HG03342 (cell line): Measurements from ENCODE around the gene AXL.
"Not testable (repeated sequence)": the region's sequence is repeated elsewhere in the genome, so short reads cannot be mapped to it uniquely, and the experiment has no call there.

Experiments
- ATAC-seq: cut with Tn5 transposase; IDR thresholded peaks from one replicate; pipeline ENCODE4 v1.9.1; 2021; ENCODE audit warnings: mild to moderate bottlenecking, moderate library complexity; ENCODE audit not compliant: unreplicated experiment

Gene AXL

GRCh38 chr19:41269055-41269454 lies 50.0 kb downstream of the AXL start:
- ATAC-seq = no peak

- ATAC-seq = no peak
Observed at GRCh38 chr19:41269571-41269970, 50.5 kb downstream of the AXL start.

- ATAC-seq = no peak
Observed at GRCh38 chr19:41273076-41273475, 54.1 kb downstream of the AXL start.

- no peak for ATAC-seq
Observed at GRCh38 chr19:41274802-41275201, 55.8 kb downstream of the AXL start.

- no peak for ATAC-seq
Observed at GRCh38 chr19:41276231-41276630, 57.2 kb downstream of the AXL start.

GRCh38 chr19:41278478-41278877 lies 59.5 kb downstream of the AXL start:
- ATAC-seq = no peak

GRCh38 chr19:41288673-41289530 lies 69.9 kb downstream of the AXL start:
- no peak for ATAC-seq

GRCh38 chr19:41289814-41290213 lies 70.8 kb downstream of the AXL start:
- ATAC-seq = not testable (repeated sequence)

- ATAC-seq = no peak
Observed at GRCh38 chr19:41294393-41294792, 75.4 kb downstream of the AXL start.

- ATAC-seq = no peak
Observed at GRCh38 chr19:41295499-41295898, 76.5 kb downstream of the AXL start.

GRCh38 chr19:41296433-41296871 lies 77.4 kb downstream of the AXL start:
- ATAC-seq = no peak

- peak; percentile 69 for ATAC-seq
Observed at GRCh38 chr19:41297628-41298347, 78.8 kb downstream of the AXL start.

GRCh38 chr19:41298348-41298964 lies 79.4 kb downstream of the AXL start:
- ATAC-seq = peak; percentile 38

- no peak for ATAC-seq
Observed at GRCh38 chr19:41299046-41299754, 80.2 kb downstream of the AXL start.

GRCh38 chr19:41299755-41300089 lies 80.7 kb downstream of the AXL start:
- ATAC-seq = no peak

GRCh38 chr19:41300555-41300954 lies 81.5 kb downstream of the AXL start:
- no peak for ATAC-seq

GRCh38 chr19:41302624-41303351 lies 83.8 kb downstream of the AXL start:
- ATAC-seq = no peak

GRCh38 chr19:41303954-41304353 lies 84.9 kb downstream of the AXL start:
- no peak for ATAC-seq

GRCh38 chr19:41304706-41305483 lies 85.9 kb downstream of the AXL start:
- ATAC-seq = no peak
